WERI-Rb-1 (cell line): ENCODE results near the gene EVA1A.

ENCODE experiments used
- DNase-seq: peaks from one replicate; pipeline ENCODE4 v3.0.0-alpha.2; 2020
- H3K27ac ChIP-seq: fragments of 250-450 bp; sonication (Bioruptor Pico); 2 replicates; pipeline ENCODE4 v1.5.1; 2020; ENCODE audit warnings: mild to moderate bottlenecking, moderate library complexity
- H3K27me3 ChIP-seq: fragments of 250-450 bp; sonication (Bioruptor Pico); 2 replicates; pipeline ENCODE4 v1.5.1; 2021; ENCODE audit warnings: mild to moderate bottlenecking, low read depth, moderate library complexity; ENCODE audit not compliant: insufficient read depth, severe bottlenecking
- H3K36me3 ChIP-seq: fragments of 250-450 bp; sonication (Bioruptor Pico); 2 replicates; pipeline ENCODE4 v1.5.1; 2020; ENCODE audit warnings: mild to moderate bottlenecking, moderate library complexity
- H3K4me3 ChIP-seq: 2 replicates; pipeline ENCODE4 v1.5.1; 2011; ENCODE audit warnings: low read depth, mild to moderate bottlenecking, control low read depth, low read length
- H3K9me3 ChIP-seq: fragments of 250-450 bp; sonication (Bioruptor Pico); 2 replicates; pipeline ENCODE4 v1.5.1; 2021; ENCODE audit warnings: mild to moderate bottlenecking, moderate library complexity; ENCODE audit not compliant: severe bottlenecking
- TF ChIP-seq, protein P1 (sequence below): IDR thresholded peaks from 2 replicates; pipeline ENCODE4 v1.5.1; 2011; ENCODE audit warnings: low read depth, mild to moderate bottlenecking, control low read depth, inconsistent platforms, low read length

Gene EVA1A

DNA sequence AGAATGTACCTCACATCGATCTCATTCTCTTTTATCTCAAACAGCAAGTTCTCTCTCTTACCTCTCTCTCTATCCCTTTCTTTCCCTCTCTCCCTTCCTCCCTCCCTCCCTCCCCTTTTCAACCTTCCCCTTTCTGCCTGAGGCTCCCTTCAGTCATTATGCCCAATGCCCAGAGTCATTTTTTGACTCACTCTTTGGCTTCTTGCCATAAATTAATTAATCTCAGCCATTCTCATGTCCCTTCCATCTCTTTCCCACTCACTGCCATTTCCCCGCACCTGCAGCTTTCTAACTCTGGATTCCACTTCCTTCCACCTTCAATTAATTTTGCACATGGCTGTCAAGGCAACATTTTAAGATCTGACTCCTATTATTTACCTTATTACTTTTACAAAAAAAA, 60.1 kb downstream of the EVA1A start:
- TF ChIP-seq, protein P1, sequence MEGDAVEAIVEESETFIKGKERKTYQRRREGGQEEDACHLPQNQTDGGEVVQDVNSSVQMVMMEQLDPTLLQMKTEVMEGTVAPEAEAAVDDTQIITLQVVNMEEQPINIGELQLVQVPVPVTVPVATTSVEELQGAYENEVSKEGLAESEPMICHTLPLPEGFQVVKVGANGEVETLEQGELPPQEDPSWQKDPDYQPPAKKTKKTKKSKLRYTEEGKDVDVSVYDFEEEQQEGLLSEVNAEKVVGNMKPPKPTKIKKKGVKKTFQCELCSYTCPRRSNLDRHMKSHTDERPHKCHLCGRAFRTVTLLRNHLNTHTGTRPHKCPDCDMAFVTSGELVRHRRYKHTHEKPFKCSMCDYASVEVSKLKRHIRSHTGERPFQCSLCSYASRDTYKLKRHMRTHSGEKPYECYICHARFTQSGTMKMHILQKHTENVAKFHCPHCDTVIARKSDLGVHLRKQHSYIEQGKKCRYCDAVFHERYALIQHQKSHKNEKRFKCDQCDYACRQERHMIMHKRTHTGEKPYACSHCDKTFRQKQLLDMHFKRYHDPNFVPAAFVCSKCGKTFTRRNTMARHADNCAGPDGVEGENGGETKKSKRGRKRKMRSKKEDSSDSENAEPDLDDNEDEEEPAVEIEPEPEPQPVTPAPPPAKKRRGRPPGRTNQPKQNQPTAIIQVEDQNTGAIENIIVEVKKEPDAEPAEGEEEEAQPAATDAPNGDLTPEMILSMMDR, result no peak
- H3K9me3 ChIP-seq, result no peaks in the 10 kb centered on the region
- no peak for DNase-seq
- H3K36me3 ChIP-seq, result no peaks in the 10 kb centered on the region
- peaks cover 57% of the 10 kb centered on the region for H3K27me3 ChIP-seq
- H3K27ac ChIP-seq, result no peak overlapping the region
- H3K4me3 ChIP-seq, result no peak overlapping the region

DNA sequence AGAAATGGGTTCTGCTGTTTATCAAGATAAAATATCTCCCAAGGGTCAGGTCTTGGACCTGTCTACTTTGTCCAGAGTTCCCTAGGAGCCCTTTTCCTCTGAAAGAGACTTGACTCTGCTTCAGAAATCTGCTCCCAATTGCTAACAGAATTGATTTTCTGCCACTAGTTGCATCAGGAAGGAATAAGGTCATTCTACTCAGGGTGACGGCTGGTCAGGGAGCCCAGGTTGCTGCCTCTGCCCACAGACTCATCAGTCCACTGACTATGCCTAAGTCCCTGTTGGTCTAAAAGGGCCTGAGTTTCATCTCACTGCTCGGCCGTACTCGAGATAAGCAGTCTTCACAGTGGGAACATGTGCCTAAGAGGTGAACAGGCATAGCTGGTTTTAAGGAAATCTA, 61.2 kb downstream of the EVA1A start:
- Histone ChIP-seq H3K9me3 (no peaks in the 10 kb centered on the region), H3K27me3 (peaks cover 55% of the 10 kb centered on the region), H3K4me3 (no peak overlapping the region), H3K27ac (no peak overlapping the region), H3K36me3 (no peaks in the 10 kb centered on the region)
- TF ChIP-seq, protein P1, result no peak
- DNase-seq, result no peak

DNA sequence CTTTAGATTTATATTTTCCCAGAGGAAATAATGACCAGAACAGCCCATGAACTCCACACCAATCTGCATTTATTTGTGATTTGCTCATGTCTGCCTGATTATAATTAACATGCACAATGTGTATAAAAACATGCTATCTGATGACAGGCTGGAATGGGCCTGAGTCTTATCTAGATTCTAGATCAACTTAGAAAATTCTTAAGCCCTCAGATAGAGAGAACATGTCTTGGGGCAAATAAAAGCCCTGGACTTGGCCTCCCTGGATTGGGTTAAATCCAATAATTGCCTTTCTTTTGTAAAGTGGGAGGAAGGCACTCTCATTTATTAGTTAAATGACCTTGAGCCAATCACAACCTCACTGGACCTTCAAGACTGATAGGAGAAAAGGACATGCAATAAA, 61.8 kb downstream of the EVA1A start:
- Histone ChIP-seq H3K4me3 (no peak overlapping the region), H3K36me3 (no peaks in the 10 kb centered on the region), H3K9me3 (no peaks in the 10 kb centered on the region), H3K27ac (no peak overlapping the region), H3K27me3 (peaks cover 53% of the 10 kb centered on the region)
- TF ChIP-seq, protein P1, result no peak
- DNase-seq, result no peak

DNA sequence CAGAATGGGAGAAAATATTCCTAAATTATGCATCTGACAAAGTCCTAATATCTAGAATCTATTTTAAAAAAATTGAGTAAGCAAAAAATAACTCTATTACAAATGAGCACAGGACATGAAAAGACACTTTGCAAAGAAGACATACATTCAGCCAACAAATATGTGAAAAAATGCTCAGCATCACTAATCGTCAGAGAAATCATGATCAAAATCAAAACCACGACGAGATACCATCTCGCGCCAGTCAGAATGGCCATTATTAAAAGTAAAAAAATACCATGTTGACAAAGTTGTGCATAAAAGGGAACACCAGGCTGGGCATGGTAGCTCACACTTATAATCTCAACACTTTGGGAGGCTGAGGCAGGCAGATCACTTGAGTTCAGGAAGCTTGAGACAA, 63.5 kb downstream of the EVA1A start:
- H3K27me3 ChIP-seq, result peaks cover 57% of the 10 kb centered on the region
- no peak overlapping the region for H3K27ac ChIP-seq
- no peak for DNase-seq
- TF ChIP-seq, protein P1, result no peak
- H3K36me3 ChIP-seq, result no peaks in the 10 kb centered on the region
- H3K9me3 ChIP-seq, result no peaks in the 10 kb centered on the region
- H3K4me3 ChIP-seq, result no peak overlapping the region

DNA sequence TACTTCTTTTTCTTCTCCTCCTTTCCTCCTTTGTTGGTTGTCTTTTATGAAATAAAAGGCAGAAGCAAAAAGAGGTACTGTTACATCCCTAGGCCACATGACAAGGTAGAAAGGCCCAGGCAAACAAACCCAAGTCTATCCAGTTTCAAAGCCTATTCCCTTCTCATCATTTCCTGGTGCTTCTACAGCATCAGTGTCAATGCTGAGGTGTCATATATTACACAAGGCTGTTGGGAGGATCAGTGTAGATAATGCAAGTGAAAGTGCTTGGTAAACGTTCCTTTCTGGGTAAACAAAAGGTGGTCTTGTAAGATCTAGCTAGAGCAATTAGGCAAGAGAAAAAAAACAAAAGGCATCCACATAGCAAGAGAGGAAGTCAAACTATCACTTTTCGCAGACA, 64.9 kb downstream of the EVA1A start:
- H3K9me3 ChIP-seq, result no peaks in the 10 kb centered on the region
- DNase-seq, result no peak
- H3K27me3 ChIP-seq, result peaks cover 55% of the 10 kb centered on the region
- no peak overlapping the region for H3K27ac ChIP-seq
- no peaks in the 10 kb centered on the region for H3K36me3 ChIP-seq
- no peak overlapping the region for H3K4me3 ChIP-seq
- TF ChIP-seq, protein P1, result no peak

DNA sequence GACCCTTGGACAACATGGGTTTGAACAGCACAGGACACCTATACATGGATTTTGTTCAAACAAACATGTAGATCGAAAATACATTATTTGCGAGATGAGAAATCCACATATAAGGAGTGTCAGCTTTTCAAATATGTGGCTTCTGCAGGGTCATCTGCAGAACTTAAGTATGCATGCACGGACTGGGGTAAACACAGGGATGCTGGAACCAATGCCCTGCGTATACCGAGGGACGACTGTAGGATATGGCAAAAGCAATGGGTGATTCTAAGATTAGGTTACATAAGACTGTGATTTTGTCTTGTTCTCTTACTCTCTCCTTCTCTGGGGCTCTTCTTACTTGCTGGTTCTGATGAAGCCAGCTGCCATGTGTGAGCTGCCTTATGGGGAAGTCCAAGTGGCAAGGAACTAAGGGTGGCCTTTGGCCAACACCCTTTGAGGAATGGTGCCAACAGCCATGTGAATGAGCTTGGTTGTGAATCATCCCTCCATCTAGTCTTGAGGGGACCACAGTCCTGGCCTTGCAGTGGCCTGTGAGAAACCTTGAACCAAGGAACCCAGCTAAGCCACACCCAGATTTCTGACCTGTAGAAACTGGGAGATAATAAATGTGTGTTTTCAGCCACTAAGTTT, 66.5 kb downstream of the EVA1A start:
- H3K27me3 ChIP-seq, result peaks cover 59% of the 10 kb centered on the region
- H3K27ac ChIP-seq, result no peak overlapping the region
- H3K36me3 ChIP-seq, result no peaks in the 10 kb centered on the region
- H3K4me3 ChIP-seq, result no peak overlapping the region
- DNase-seq, result no peak
- TF ChIP-seq, protein P1, result no peak
- no peaks in the 10 kb centered on the region for H3K9me3 ChIP-seq
